ENCODE measurements around the gene COL4A1. TPM values are rescaled to one million over a fixed set of nuclear protein-coding genes. Genes with fewer than 3 reads are reported as not detected.

Gene COL4A1
- total RNA-seq, 1 donor from 2014 or later, result not detected

DNA sequence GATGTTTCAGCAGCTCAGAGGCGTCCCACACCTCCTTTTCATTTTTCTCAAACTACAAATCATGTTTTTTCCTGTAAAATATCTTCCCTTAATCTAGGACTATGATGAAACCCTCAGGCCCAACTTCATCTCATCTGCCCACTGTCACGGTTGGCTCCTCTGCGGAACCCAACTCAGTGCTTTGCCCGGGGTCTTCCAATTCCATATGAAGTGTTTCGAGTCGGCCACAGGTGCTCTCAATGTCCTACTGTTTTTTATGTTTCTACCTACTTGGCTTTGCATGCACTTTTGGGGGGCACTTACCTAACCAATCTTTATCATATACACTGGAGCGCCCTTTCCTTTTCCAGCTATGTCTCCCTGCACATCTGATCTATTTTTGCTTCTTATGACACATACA, 28.1 kb downstream of the COL4A1 start:
- H3K36me3 Mint-ChIP-seq (ENCODE audit: low read depth), result no peaks in the 10 kb centered on the region
- no peak for DNase-seq (ENCODE audit: low spot score)
- H3K4me3 Mint-ChIP-seq, result no peak overlapping the region
- peaks cover 15% of the 10 kb centered on the region for H3K4me1 Mint-ChIP-seq (ENCODE audit: low read depth)
- intact Hi-C loops (cut with micrococcal nuclease), result no loop called here
- H3K27me3 Mint-ChIP-seq (ENCODE audit: insufficient read depth), result peaks cover 6% of the 10 kb centered on the region
- H3K27ac Mint-ChIP-seq, result no peak overlapping the region
- H3K9me3 Mint-ChIP-seq, result peaks cover 4% of the 10 kb centered on the region

DNA sequence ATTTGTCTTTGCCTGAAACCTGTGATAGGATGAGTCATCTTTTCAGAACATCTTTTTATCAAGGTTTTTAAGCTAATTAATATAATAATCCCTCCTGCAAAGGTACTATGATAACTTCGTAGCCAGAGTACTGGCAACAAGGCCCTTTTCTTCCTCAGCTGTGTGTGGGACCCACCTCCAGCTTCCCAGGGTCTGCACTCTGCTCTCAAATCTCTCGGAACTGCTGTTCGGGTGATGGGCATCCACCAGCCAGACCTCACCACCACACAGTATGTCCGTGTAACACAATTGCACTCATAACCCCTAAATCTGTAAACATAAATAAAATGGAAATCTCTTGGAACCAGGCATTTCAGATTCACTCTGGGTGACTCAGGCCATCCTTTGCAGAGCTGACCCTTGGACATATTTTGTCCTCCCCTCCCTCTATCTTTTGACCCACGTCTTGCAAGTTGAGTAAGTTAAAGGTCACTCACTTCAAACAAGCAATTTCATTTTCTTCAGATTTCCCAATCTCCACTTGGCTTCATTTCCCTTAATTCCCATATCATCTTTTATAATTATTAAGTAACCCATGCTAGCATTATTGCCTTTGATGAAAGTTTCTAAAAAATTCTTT, 29.5 kb downstream of the COL4A1 start:
- intact Hi-C loops (cut with micrococcal nuclease), result no loop called here
- peaks cover 15% of the 10 kb centered on the region for H3K4me1 Mint-ChIP-seq (ENCODE audit: low read depth)
- no peak overlapping the region for H3K4me3 Mint-ChIP-seq
- DNase-seq (ENCODE audit: low spot score), result no peak
- peaks cover 6% of the 10 kb centered on the region for H3K27me3 Mint-ChIP-seq (ENCODE audit: insufficient read depth)
- H3K27ac Mint-ChIP-seq, result no peak overlapping the region
- peaks cover 4% of the 10 kb centered on the region for H3K9me3 Mint-ChIP-seq
- H3K36me3 Mint-ChIP-seq (ENCODE audit: low read depth), result no peaks in the 10 kb centered on the region

DNA sequence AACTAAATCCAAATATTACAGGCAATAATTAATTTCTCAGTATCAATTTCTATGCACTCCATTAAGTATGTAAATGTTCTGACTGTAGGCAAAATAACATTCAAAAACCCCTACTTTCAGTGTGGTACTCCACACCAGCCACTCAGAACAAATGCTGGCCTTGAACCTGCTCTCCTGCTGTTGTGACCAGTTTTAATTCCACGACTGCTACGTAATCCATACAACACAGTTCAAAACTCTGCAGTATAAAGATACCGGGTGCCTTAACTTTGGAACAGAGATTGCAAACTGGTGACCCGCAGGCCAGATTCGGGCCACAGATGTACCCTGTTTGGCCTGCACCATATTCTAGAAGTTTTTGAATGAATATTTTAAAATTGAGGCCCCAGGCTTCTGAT, 30.4 kb downstream of the COL4A1 start:
- DNase-seq (ENCODE audit: low spot score), result no peak
- Mint-ChIP-seq H3K27ac (no peak overlapping the region), H3K4me3 (no peak overlapping the region), H3K36me3 (ENCODE audit: low read depth) (no peaks in the 10 kb centered on the region), H3K9me3 (peaks cover 4% of the 10 kb centered on the region), H3K4me1 (ENCODE audit: low read depth) (peaks cover 12% of the 10 kb centered on the region), H3K27me3 (ENCODE audit: insufficient read depth) (peaks cover 6% of the 10 kb centered on the region)
- intact Hi-C loops (cut with micrococcal nuclease), result no loop called here

DNA sequence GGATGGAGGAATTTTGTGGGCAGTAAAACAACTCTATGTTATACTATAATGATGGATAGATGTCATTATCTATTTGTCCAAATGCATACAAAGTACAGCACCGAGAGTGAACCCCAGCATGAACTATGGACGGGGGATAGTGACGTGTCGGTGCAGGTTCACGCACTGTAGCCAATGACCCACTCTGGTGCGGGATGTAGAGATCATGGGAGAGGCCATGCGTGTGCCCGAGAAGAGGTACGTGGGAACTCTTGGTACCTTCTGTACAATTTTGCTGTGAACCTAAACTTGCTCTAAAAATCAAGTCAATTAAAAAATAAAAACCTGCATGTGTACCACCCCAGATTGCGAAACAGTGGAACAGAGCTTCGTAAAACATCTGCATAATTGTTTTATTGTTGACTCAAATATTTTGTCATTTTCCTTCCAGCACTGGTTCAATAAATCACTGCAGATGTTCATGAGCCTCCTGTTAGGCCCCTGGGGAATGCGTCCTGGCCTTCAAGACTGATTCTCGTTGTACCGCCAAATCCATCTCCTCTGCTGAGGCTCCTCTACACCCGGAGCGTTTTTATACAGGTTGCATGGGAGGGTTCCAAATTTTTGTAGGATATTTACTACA, 30.9 kb downstream of the COL4A1 start:
- Mint-ChIP-seq H3K27ac (no peak overlapping the region), H3K4me1 (ENCODE audit: low read depth) (peaks cover 7% of the 10 kb centered on the region), H3K4me3 (no peak overlapping the region), H3K9me3 (peaks cover 4% of the 10 kb centered on the region), H3K36me3 (ENCODE audit: low read depth) (no peaks in the 10 kb centered on the region), H3K27me3 (ENCODE audit: insufficient read depth) (peaks cover 6% of the 10 kb centered on the region)
- intact Hi-C loops (cut with micrococcal nuclease), result no loop called here
- no peak for DNase-seq (ENCODE audit: low spot score)

DNA sequence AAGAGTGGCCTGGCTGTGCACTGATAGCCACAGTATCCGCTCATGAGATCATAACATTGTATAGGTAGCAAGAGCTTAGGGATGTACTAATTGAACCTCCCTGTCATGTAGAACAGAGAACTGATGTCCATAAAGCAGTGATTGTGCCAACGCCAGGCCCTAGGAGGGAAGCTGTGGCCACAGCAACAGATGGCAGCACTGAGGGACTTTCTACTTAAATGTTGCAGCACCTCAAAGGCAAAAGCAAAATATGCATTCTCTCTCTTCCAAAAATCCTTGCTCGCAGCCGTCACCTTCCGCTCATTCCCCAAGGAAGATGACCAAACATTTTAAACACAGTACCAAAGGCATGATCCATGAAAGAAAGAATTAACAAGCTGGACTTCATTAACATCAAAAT, 32.3 kb downstream of the COL4A1 start:
- Mint-ChIP-seq H3K9me3 (no peaks in the 10 kb centered on the region), H3K4me3 (no peak overlapping the region), H3K27me3 (ENCODE audit: insufficient read depth) (peaks cover 6% of the 10 kb centered on the region), H3K36me3 (ENCODE audit: low read depth) (no peaks in the 10 kb centered on the region), H3K4me1 (ENCODE audit: low read depth) (no peaks in the 10 kb centered on the region), H3K27ac (no peak overlapping the region)
- intact Hi-C loops (cut with micrococcal nuclease), result no loop called here
- DNase-seq (ENCODE audit: low spot score), result no peak

DNA sequence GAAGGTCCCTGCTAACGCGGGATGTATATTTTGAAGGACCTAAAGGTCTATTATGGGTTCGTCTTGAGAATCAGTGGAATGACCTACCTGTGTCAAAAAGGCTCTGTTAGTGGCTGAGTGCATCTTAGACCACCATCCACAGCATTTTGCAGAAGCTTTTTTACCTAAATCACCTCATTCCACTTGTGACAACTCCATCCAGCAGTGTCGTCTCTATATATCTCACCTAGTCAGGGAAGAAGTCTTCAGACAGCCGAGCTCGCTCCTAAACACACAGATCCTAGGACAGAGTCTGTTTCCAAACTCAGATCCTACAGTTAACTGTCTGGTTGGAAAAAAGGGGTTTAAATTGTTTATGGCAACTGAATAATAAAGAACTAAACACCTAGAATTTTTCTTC, 33.7 kb downstream of the COL4A1 start:
- H3K9me3 Mint-ChIP-seq, result no peaks in the 10 kb centered on the region
- peaks cover 8% of the 10 kb centered on the region for H3K27me3 Mint-ChIP-seq (ENCODE audit: insufficient read depth)
- intact Hi-C loops (cut with micrococcal nuclease), result no loop called here
- H3K4me3 Mint-ChIP-seq, result no peak overlapping the region
- H3K27ac Mint-ChIP-seq, result no peak overlapping the region
- no peaks in the 10 kb centered on the region for H3K36me3 Mint-ChIP-seq (ENCODE audit: low read depth)
- H3K4me1 Mint-ChIP-seq (ENCODE audit: low read depth), result no peaks in the 10 kb centered on the region
- DNase-seq (ENCODE audit: low spot score), result no peak

DNA sequence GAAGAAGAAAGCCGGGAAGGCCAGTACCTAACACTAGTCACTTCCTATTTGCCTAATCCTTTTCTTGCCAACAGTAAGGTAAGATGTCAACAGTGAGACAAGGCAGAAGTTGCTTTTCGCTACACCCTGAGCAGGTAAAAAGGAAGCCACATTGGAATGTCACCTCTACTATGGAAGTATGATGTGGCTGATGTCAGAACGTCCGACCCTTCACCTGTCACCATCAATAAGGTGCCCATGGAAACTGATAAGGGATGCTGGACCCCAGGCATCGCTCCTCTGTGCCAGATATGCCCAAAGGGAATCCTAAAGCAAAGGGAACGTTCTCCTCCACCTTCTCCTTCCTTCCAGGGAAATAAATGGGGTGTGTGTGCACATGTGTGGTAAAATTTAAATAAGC, 34.3 kb downstream of the COL4A1 start:
- H3K4me1 Mint-ChIP-seq (ENCODE audit: low read depth), result no peaks in the 10 kb centered on the region
- intact Hi-C loops (cut with micrococcal nuclease), result no loop called here
- no peak overlapping the region for H3K4me3 Mint-ChIP-seq
- no peak for DNase-seq (ENCODE audit: low spot score)
- no peaks in the 10 kb centered on the region for H3K9me3 Mint-ChIP-seq
- no peaks in the 10 kb centered on the region for H3K36me3 Mint-ChIP-seq (ENCODE audit: low read depth)
- no peak overlapping the region for H3K27ac Mint-ChIP-seq
- peaks cover 8% of the 10 kb centered on the region for H3K27me3 Mint-ChIP-seq (ENCODE audit: insufficient read depth)

DNA sequence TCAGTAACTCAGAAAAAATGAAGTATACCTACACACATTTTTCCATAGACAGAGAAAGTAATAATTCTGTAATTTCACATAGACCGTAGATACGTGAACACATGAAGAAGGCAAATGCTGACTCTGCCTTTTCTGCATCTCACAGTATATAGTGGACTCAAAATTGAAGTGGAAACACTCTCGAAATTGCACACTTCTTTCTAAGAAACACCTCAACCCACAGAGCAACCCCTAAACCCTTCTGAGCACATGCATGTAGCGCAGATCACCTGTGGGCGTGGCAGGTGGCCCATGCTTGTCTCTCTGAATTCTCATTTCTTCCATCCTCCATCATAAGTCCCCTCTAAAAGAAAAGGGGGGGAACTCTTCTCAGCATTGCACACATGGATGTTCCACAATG, 34.7 kb downstream of the COL4A1 start:
- Mint-ChIP-seq H3K4me3 (no peak overlapping the region), H3K4me1 (ENCODE audit: low read depth) (no peaks in the 10 kb centered on the region), H3K27ac (no peak overlapping the region), H3K36me3 (ENCODE audit: low read depth) (no peaks in the 10 kb centered on the region), H3K9me3 (no peaks in the 10 kb centered on the region), H3K27me3 (ENCODE audit: insufficient read depth) (peaks cover 6% of the 10 kb centered on the region)
- DNase-seq (ENCODE audit: low spot score), result no peak
- intact Hi-C loops (cut with micrococcal nuclease), result no loop called here

DNA sequence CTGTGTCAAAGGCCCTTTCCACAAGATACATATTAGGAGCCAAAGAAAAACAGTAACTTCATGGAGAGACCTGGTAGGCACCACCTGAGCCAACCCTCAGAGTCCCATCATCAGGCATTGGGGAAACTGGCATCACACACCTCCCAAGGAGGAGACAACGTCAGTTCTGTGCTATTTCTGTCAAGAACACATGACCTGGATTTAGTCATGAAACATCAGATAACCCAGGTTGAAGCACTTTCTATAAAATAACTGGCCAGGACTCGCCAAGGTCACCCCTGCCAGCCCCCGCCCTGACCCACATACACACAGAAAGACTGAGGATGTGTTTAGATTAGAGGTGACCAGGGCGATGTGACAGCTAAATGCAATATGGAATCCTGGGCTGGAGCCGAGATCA, 35.6 kb downstream of the COL4A1 start:
- no peaks in the 10 kb centered on the region for H3K36me3 Mint-ChIP-seq (ENCODE audit: low read depth)
- peaks cover 6% of the 10 kb centered on the region for H3K27me3 Mint-ChIP-seq (ENCODE audit: insufficient read depth)
- no peaks in the 10 kb centered on the region for H3K9me3 Mint-ChIP-seq
- no peak overlapping the region for H3K4me3 Mint-ChIP-seq
- intact Hi-C loops (cut with micrococcal nuclease), result no loop called here
- no peak for DNase-seq (ENCODE audit: low spot score)
- no peaks in the 10 kb centered on the region for H3K4me1 Mint-ChIP-seq (ENCODE audit: low read depth)
- H3K27ac Mint-ChIP-seq, result no peak overlapping the region

DNA sequence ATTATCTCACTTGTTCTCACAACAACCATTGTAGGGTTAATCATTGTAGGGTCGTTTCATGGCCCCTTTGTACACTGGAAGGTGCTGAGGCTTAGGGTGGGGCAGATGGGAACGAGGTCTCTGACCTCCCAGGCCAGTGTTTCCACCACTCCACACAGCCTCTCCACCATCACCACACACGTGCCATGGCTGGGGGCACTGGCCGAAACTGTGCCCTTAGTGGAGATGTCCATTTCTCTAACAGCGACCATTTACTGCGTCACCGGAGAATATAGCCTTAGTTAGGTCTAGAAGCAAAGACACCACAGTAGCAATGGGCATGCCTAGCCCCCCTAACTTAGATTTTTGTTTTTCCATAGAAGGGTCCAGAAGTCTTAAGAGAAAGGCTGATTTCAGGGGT, 36.5 kb downstream of the COL4A1 start:
- Mint-ChIP-seq H3K27ac (no peak overlapping the region), H3K9me3 (no peaks in the 10 kb centered on the region), H3K4me3 (no peak overlapping the region), H3K36me3 (ENCODE audit: low read depth) (no peaks in the 10 kb centered on the region), H3K27me3 (ENCODE audit: insufficient read depth) (peaks cover 2% of the 10 kb centered on the region), H3K4me1 (ENCODE audit: low read depth) (no peaks in the 10 kb centered on the region)
- intact Hi-C loops (cut with micrococcal nuclease), result no loop called here
- no peak for DNase-seq (ENCODE audit: low spot score)

DNA sequence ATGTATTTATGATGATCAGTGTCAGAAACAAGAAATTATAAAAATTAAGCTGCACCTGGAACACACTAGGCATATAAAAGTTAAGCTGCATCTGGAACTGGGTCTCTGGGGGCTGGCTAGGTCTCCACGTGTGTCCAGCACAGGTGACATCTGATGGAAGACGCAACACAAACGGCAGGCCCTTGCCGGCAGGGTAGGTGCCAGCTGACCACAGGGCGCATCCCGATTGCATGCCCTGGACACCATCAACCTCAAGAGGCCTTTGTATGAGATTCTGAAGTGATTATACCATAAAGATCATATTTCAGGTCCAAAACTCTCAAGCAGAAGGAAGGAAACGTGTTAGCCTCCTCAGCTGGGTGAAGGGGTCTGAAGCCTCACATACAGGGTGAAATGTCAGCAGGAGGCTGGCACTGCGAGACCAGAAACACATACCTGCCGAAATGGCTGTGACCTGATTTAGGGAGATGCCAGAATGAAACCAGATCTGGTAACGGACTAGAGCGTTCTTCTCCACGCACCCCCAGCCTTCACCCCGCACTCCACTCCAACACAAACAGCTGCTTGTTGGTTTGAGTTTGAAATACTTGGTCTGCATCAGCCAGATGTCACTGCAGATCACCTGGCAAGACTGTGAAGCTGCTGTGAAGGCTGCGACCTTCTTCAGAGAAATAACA, 37.3 kb downstream of the COL4A1 start:
- H3K27ac Mint-ChIP-seq, result no peak overlapping the region

DNA sequence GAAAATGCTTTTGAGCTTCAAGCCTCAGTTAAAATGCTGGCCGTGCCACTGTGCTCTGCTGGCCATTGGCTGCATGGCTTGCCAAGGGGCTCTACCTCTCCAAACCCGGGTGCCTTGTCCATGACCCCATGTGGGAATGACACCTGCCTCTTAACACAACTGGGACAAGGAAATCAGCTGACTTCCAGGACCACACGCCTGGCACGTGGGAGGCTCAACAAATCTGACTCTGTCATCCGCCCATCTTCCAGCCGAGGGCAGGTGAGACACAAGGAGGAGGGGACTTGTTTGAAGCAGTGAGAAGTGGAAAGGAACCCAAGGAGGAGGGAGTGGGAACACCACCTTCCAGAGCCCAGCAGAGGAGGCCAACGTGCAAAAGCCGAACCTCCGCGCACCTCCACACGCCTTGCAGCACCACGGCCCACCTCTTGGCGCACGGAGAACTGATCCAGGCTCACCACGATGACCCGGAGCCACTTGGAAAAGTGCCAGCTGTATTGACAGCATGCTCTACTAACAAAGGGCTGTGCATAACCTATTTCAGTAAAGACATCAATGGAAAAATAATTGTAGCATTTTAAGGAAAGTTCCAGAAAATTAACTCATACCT, 38.3 kb downstream of the COL4A1 start:
- intact Hi-C loops (cut with micrococcal nuclease), result no loop called here
- H3K9me3 Mint-ChIP-seq, result no peaks in the 10 kb centered on the region
- no peak for DNase-seq (ENCODE audit: low spot score)
- H3K4me1 Mint-ChIP-seq (ENCODE audit: low read depth), result no peaks in the 10 kb centered on the region
- no peaks in the 10 kb centered on the region for H3K36me3 Mint-ChIP-seq (ENCODE audit: low read depth)
- no peak overlapping the region for H3K27ac Mint-ChIP-seq
- peaks cover 2% of the 10 kb centered on the region for H3K27me3 Mint-ChIP-seq (ENCODE audit: insufficient read depth)
- no peak overlapping the region for H3K4me3 Mint-ChIP-seq

More for the DNA sequence above, 37.3 kb downstream of the COL4A1 start:
- intact Hi-C loops (cut with micrococcal nuclease), result no loop called here
- H3K4me3 Mint-ChIP-seq, result no peak overlapping the region
- H3K36me3 Mint-ChIP-seq (ENCODE audit: low read depth), result no peaks in the 10 kb centered on the region
- H3K9me3 Mint-ChIP-seq, result no peaks in the 10 kb centered on the region
- DNase-seq (ENCODE audit: low spot score), result no peak
- H3K4me1 Mint-ChIP-seq (ENCODE audit: low read depth), result no peaks in the 10 kb centered on the region
- H3K27me3 Mint-ChIP-seq (ENCODE audit: insufficient read depth), result peaks cover 2% of the 10 kb centered on the region

DNA sequence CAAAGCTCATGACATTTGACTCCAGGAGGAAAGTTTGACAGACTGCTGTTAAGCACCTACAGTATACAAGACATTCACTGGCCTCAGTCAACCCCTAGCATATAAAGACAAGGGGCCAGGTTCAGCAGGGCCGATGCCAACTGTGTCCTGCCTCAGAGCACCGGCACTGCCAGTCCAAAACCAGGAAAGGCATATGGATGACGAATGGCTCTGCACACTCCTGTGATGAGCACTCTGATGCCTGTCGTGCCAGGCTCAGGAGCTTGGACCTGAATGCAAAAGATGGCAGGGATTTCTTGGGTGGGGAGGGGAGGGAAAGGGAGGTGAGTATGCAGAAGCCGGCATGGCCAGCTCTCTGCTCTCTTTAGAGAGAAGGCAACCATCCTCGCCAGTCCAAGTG, 38.9 kb downstream of the COL4A1 start:
- Mint-ChIP-seq H3K4me1 (ENCODE audit: low read depth) (no peaks in the 10 kb centered on the region), H3K27me3 (ENCODE audit: insufficient read depth) (peaks cover 3% of the 10 kb centered on the region), H3K9me3 (no peaks in the 10 kb centered on the region), H3K27ac (no peak overlapping the region), H3K4me3 (no peak overlapping the region), H3K36me3 (ENCODE audit: low read depth) (no peaks in the 10 kb centered on the region)
- DNase-seq (ENCODE audit: low spot score), result no peak
- intact Hi-C loops (cut with micrococcal nuclease), result no loop called here
